ENCODE measurements around the gene BUD23.
"Not testable (repeated sequence)": the region's sequence is repeated elsewhere in the genome, so short reads cannot be mapped to it uniquely, and the experiment has no call there.

The BUD23 gene

DNA sequence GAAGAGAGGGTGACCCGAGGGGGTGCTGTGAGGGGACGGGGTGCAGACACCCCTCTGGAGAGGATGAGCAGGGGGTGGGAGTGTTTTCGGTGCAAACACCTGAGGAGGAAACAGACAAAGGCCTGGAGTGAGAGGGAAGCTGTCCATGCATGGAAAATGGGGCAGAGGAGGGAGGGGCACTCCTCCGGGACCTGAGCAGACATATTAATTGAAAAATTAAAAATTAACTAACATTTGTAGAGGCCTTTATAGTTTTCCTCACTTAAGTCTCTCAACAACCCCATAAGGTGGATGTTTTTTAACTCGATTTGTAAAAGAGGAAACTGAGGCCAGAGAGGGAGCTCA is 14.5 kb upstream of the BUD23 start:
- DNase-seq: no peak

DNA sequence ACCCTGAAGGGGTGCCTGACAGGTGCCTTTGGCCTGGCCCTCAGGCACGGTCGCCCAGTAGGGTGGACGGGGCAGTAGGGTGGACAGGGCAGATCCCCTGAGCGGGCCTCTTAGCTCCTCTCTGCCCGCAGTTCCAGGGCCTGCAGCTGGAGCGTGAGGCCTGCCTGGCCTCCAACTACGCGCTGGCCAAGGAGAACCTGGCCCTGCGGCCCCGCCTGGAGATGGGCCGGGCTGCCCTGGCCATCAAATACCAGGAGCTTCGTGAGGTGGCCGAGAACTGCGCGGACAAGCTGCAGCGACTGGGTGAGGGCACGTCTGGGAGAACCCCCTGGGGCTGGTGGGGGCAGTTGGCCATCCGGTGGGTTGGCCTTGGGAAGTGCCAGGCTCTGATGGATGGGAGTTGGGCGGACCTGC is 14.1 kb upstream of the BUD23 start:
- no peak for DNase-seq

DNA sequence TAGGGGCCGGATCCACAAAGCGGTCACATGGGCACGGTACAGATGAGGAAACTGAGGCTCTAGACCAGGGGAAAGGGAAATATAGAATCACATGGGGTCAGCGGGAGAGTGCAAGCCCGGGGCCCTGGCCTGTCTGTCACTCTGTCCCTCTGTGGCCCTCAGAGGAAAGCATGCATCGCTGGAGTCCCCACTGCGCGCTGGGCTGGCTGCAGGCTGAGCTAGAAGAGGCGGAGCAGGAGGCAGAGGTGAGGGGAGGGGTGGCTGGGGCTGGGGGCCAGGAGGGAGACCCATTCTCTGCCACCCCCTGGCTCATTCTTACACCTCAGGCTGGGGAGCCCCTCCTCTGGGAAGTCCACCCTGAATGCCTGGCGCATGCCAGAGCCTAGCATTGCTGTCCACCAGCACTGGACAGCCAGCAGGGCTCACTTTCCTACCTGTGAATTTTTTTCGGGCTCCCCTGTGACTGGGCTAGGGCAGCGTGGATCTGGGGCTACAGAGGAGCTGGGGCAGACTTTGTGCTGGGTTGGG is 13.5 kb upstream of the BUD23 start:
- DNase-seq: no peak

DNA sequence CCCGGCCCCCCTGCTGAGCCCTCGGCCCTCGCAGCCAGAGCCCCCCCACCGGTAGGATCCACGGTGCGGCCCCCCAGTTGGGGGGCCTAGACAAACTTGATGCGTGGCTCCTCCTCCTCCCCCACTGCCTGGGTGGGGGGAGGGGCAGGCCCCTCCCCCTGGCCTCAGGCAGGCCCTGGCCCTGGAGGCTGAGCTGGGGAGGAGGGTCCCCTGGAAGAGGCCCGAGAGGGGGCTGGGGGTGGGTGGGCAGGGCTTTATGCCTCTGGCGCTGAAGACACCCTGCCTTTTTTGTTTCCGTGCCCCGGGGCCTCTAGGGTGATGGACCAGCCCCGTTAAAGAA is 12.1 kb upstream of the BUD23 start:
- no peak for DNase-seq

DNA sequence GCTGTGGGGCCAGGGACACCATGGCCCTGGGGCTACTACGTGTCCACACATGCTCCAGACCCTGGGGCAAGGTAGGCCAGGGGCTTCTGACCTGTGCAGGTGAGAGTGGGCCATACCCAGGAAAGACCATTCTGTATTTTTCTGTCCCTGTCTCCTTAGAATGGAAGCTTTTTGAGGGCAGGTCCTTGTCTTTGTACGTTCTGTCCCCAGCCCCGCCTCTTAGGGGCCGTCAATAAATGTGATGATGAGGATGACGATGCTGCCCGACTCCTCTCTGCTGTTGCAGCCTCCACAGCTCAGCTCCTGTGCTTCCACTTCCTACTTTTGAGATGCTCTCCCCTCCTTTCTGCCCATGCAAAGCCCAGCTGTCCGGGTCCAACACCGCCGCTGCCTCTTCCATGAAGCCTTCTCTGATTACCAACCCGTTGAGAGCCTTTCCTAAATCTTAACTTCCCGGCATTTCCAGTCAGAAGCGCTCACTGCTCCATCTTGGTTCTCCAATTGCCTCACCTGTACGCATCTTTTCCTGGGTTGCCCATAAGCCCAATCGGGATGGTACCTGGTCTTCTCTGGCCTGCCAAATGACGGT is 11.4 kb upstream of the BUD23 start:
- no peak for DNase-seq

DNA sequence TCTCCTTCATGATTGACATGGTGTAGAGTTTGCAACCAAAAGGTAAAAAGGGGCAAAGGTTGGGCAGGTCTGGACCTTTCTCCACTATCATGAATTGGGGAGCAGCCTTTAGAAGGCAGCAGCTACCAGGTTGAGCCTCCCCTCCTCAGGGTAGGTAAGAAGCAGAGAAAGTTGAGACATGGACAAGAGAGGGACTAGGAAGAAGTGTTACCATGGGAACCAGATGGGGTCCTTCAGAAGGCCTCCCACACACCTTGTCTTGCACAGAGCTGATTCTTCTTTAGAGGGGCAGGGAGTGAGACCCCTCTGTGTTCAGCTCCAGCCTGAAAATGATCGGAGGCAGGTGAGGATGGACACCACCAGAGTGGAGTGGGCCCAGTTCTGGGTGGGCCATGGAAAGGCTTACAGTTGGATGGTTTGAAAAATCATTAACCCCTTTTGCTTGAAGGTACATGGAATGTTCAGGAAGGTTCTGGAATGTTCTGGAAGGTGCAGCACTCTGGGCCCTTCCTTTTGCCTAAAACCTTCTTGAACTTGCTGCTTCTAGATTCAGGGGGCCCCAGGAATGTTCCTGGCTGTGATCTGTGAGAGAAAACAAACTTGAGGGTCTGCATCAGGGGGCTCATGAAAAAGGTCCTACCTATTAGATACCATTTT is 8.8 kb upstream of the BUD23 start:
- DNase-seq: no peak

DNA sequence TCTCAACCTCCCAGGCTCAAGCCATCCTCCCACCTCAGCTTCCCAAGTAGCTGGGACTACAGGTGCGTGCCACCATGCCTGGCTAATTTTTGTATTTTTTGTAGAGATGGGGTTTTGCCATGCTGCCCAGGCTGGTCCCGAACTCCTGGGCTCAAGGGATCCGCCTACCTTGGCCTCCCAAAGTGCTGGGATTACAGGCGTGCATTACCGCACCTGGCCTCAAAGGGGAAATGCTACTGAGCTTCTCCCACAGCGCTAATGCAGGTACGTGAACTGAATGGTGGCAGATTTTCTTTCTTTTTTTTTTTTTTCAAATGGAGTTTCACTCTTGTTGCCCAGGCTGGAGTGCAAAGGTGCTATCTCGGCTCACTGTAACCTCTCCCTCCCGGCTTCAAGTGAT is 7.3 kb upstream of the BUD23 start:
- DNase-seq: not testable (repeated sequence)

DNA sequence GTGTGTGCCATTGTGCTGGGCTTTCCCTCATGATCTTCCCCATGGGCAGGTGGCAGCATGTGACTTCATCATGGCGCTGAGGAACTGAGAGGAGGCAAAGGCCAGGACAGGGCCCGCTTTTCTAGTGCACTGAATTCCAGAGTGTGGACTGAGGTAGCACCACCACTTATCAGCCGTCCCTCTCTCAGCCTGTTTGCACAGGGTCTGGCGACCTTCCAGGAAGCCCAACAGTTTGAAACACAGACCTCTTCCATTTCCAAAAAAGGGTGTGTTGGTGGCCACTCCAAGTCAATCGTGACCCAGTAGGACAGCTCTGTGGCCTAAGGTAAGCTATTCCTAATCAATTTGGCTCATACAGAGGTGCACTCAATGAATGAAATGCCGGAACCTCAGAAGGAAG is 4.5 kb upstream of the BUD23 start:
- DNase-seq: no peak

DNA sequence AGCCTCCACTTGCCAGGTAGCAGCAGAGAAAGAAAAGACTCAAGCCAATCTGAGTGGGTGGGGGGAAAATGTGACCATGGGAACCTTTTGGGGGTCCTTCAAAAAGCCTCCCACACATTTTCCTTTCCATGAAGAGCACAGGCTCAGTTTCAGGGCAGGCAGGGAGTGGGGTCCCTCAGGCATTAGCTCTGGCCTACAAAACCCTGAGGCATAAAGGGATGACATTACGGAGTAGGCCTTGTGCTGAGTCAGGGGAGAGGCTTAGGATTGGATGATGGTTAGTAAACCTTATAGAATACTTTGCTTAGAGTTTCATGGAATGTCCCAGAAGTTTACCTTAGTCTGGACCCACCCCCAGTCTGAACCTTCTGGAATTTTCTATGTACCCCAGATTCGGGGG is 3.7 kb upstream of the BUD23 start:
- no peak for DNase-seq

DNA sequence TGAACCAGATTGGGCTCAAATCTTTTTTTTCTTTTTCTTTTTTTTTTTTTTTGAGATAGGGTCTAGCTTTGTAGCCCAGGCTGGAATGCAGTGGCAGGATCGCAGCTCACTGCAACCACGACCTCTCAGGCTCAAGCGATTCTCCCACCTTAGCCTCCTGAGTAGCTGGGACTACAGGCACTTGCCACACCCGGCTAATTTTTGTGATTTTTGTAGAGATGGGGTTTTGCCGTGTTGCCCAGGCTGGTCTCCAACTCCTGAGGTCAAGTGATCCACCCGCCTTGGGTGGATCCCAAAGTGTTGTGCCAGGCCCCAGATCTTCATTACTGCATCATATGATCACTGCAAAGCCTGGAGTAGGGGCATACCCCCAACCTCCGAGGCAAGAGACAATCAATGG is 2.9 kb upstream of the BUD23 start:
- no peak for DNase-seq

DNA sequence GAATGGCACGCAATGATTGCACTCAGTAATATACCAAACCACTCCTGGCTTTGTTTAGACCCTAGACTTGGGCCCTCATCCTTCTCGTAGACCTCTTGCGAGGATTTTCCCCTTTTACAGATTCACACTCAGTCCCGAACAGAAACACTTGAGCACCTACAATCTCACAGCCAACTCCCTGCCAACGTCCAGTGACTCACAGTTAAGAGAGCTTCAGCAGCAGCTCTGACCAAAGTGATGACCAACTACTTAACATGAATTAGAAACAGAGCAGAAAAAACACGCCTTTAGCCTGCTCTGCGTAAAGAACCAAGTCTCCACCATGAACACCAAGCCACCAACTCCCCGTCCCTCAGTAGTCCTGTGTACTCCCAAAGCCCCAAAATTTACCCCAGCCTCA is 2.4 kb upstream of the BUD23 start:
- DNase-seq: no peak

DNA sequence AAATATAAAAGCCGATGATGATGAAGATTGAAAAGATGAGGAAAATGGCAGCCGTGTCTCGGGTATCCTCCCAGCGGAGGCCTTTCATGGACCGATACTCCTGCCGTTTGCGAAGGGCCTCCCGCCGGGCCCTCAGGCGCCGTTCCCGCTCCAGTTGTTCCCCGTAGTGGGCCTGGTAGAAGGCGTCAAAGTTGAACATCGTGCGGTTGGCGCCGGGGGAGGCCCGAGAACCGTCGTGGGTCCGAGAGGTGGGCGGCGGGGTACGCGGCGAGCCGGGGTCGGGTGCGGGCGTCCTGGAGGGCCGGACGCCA is 697 bp upstream of the BUD23 start:
- DNase-seq: no peak

DNA sequence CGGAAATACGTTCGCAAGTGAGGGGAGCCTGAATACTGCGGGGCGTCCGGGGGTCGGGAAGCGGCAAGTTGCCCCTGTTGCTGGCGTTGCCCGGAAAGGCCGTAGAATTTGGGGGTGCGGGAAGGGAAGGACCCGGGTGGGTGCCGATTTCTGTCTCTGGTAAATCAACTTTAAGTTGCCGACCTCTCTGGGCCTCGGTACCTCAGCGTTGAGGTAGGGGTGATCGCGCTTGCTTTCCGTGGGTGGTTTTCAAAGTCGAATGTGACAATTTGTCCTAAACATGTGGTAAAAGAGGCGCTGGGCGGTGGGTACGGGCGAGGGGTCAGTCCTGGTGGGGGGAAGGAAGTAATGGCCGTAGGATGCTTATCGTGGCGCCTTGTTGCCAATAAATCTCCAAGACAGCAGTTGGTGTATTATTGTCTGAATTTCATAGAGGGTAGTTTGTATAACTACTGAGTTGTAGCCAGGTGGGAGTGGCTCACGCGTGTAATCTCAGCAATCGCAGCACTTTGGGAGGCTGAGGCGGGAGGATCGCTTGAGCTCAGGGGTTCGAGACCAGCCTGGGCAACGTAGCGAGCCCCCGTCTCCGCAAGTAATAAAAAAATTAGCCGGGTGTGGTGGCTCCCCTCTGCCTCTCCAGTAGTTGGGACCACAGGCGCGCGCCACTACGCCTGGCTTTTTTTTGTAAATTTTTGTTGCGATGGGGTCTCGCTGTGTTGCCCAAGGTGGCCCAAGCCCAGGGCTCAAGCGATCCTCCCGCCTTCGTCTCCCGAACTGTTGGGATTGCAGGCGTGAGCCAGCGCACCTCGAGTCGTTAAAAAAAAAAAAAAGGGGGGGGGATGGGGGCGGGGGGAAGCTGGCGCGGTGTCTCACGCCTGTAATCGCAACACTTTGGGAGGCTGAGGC is 644 bp downstream of the BUD23 start:
- peak; percentile 28 for DNase-seq

DNA sequence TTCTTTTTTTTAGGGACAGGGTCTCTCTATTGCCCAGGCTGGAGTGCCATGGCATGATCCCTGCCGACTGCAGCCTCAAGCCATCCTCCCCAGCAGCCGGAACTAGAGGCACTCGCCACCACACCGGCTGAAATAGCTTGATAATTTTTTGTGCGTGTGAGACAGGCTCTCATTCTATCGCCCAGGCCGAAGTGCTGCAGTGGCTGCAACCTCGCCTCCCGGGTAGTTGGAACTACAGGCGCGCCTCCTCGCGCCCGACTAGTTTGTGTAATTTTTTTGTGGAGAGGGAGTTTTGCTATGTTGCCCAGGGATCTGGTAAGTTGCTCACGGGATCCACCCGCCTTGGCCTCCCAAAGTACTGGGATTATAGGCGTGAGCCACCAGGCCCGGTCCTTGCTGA is 1.9 kb downstream of the BUD23 start:
- DNase-seq: no peak

DNA sequence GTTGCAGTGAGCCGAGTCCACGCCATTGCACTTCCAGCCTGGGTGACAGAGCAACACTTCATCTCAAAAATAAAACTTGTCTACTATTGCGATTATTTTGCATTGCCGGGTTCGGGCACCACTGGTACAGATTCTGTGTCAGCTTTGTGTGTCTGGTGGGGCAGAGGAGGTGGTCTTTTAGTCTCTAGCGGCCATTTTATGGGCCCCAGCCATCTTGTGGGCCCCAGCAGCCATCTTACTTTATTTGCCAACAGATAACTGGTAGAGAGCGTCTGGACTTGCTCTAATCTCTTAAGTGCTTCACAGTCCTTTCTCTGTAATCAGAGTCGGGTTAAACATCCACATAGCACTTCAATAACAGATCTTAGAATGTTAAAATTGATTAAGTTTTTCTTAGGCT is 4.9 kb downstream of the BUD23 start:
- no peak for DNase-seq

DNA sequence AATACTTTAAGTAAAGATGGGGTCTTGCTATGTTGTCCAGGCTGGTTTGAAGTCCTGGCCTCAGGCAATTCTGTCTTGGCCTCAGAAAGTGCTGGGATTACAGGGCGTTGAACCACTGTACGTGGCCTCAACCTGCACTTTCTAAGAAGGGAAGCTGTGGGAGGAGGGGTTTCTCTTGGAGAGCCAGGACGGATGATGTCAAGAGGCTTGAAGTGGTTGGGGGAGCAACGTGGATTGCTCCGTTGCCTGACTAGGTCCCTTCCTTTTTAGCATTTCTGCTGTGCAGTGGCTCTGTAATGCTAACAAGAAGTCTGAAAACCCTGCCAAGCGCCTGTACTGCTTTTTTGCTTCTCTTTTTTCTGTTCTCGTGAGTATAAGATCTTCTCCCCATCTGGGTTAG is 7.2 kb downstream of the BUD23 start:
- DNase-seq: no peak

DNA sequence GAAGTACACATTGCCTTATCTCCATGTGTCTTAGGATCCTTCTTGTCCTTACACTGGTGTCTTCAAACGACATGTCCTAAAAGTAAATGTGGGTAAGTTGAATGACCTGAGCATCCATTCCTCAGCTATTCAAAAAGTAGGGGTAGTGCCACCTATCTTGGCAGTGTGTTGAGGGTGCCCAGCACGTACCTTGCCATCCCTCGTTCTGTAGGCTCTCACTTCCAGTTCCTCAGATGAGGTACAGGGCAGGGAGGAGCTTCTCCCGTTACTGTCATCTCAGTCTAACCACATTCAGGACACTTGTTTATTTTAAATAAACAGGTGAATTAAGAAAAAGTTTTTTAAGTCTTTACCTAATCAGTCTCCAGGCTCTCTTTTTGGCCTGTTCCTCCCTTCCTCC is 13.0 kb downstream of the BUD23 start:
- DNase-seq: no peak

DNA sequence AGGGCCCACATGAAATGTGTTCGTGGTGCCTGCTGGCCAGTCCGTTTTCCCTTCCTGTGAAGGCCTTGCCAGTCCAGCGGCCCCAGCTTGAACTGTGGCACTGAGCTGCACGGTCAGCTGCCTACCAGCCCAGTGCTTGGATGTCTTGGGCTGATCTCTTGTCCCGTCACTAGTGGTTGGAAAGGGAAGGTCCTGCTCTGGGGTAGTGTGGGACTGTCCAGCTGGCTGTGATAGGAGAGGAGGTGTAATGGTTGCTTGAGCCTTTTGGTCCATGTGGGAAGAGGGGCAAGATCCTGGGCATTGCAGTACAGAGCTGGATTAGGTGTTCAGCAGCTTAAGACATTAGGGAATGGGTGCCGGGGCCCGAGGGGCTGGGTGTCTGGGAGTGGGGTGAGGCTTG is 15.0 kb downstream of the BUD23 start:
- no peak for DNase-seq

DNA sequence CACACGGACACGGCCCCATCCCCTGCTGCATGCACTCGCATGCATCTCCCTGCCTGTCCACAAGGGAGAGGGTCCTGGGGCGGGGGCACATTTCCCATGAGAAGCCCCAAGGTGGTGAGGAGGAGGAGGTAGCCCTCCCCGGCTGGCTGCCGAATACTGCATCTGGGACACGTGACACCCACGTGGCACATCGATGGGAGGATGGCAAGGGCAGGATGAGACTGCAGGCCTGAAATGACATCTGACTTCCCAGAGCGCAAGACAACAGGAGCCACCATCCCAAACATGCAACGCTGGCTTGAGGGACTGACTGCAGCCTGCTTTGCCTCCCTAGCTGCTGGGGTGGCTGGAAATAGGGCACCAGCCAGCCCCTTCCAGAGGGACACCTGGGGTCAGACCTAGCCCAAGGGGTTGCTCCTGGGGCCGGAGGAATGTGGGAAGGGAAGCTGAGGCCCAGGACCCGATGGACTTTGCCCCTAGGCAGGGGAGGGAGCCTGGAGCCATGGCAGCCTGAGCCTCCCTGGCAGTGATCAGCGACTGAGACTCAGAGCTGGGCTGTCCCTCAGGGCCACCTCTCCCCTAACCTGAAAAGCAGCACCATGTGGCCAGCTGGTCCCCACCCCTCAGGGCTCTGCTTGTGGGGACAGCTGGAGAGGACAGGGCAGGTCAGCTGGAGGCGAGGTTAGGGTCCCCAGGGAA is 16.1 kb downstream of the BUD23 start:
- DNase-seq: no peak

DNA sequence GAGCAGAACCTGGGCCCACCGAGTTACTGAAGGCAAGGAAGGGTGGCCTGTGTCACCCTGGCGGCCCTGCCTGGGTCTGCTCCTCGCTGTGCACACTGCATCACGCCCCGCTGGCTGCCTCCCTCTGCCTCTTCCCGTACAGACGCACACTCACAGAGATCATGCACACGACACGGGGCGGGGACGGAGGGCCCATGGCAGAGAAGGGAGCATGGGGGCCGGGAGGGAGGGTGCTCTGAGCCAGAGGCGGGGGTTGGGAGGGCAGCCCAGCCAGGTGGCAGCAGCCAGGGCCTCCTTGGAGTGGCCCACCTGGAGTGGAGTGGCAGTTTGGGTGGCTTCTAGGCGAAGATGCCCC is 16.6 kb downstream of the BUD23 start:
- DNase-seq: no peak

DNA sequence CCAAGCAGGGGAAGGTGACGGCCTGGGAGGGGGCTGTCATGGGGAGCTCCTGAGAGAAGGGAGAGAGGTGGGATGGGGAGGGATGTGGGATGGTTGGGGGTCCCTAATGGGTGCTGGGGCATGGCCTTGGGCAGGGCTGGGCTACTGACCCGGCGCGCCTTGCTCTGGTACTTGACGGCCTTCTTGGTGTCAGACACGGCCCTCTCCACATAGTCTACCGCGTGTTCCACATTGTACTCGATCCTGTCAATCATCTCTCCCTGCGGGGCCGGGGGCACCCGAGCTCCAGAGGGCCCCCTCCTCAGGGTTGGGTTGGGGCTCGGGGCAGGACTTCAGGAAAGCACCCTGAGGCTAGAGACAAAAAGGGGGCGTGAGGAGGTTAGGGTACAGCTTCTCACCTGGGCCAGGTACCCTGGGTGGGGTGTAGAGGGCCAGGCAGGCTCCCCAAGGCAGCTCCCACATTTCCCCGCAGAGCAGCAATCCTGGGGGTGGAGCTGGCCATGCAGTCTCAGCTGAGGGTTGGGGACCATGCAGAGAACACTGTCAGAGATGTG is 17.3 kb downstream of the BUD23 start:
- DNase-seq: no peak

DNA sequence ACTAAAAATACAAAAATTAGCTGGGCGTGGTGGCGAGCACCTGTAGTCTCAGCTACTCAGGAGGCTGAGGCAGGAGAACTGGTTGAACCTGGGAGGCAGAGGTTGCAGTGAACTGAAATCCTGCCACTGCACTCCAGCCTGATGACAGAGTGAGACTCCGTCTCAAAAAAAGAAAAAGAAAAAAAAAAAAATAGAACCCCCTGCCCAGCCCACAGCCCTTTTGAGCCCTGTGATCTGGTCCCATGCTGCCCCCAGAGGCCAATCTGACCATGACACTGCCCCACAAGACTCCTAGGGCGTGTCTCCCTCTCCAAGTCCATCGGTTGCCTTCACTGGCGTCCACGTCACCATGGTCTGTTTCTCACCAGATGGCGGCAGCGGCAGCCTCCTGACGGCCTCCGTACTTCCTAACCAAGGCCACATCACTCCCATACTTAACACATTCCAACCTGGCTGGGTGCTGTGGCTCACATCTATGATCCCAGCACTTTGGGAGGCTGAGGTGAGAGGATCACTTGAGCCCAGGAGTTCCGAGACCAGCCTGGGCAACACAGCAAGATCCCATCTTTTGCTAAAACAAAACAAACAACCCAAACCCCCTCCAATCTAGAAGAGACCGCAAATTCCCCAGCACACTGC is 18.1 kb downstream of the BUD23 start:
- no peak for DNase-seq

DNA sequence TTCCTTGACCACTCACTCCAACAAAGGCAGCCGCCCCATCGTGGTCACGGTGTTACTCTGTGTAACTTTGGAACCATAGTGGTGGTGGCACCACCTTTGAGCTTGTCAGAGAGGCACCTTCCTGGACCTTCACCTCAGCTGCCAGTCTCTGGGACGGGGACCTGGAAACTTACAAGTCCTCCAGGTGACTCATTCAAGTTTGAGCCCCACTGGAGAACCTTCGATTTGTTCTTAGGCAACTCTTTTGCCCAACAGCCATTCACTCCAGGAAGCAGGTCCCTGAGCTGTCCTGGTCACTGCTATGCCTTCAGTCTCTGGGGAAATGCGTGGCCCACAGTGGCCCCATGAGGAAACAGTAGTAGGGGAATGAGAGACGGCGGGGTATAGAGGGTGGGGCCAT is 18.8 kb downstream of the BUD23 start:
- DNase-seq: no peak

Data from NCI-H2227 treated with DMSO at 0.1 percent for 48 hours (cell line).